PC-3 (cell line): Measurements from ENCODE around the gene EPHB2.

Source experiments
- EZH2 ChIP-seq: fragments of 300-600 bp; sonication (generic); IDR thresholded peaks from one replicate; pipeline ENCODE4 v1.6.1; 2017; ENCODE audit warnings: antibody characterized with exemption, mild to moderate bottlenecking, low read length; ENCODE audit not compliant: unreplicated experiment
- EZH2phosphoT487 ChIP-seq: fragments of 300-600 bp; sonication (generic); IDR thresholded peaks from 2 replicates; pipeline ENCODE4 v1.6.1; 2018; ENCODE audit warnings: mild to moderate bottlenecking, antibody characterized with exemption, low read length, borderline replicate concordance

DNA sequence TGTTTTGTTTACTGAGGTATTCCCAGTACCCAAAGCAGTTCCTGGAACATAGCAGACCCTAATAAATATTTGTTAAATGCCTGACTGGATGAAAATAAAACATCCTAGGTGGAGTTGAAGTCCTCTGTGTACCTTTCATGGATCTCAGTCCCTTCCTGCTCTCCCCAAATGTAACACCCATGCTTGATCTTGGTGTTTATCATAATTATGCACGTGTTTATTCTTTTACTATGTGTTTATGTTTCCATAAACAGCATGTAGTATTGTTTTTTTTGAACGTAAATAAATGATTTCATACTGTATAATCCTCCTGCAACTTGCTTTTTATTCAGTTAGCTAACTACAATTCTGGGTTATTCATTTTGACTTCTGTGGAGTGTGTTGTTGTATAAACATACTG lies 257.2 kb downstream of the EPHB2 start:
- no peak for TF ChIP-seq EZH2
- TF ChIP-seq EZH2phosphoT487, result no peak
